ENCODE results near the gene COMMD6. TPM values are rescaled to one million over a fixed set of nuclear protein-coding genes. Genes with fewer than 3 reads are reported as not detected.

The COMMD6 gene
- total and polyA plus RNA-seq, 2 donors (not counting 3 experiments of a cell fraction or from before 2014, with no cell fraction given): 71.7 to 122 TPM

DNA sequence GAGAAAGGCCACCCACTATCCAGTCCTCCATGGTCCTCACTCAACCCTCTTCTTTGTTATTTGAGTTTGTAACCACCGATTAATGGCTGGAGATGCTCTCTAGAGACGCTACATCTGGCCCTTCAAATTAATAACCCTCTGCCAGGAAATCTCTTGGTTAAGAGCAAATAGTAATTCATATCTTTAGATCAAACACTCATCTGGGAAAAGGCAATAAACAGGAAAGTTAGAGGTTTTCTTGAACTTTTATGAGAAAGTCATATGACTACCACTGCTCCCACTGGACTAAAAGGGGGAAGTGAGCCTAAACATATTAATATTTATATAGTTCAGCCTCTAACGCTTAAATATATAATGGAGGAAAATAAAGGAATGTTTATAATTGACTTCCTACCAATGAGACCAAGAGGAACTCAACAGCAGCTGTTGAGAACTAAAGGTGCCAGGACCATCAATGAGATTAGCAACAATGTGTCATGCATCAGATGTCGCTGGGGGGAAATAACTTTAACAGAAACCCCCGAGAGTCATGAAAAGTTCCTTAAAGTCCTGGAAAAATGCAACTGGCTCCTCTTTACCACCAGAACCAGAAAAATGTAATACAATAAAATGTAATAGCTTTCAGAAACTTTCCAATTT, 58.4 kb downstream of the COMMD6 start:
- dilution Hi-C loops (cut with MboI; ENCODE audit: extremely low pct_ligation_motif_present, low sequenced_read_pairs): no loop called here
- BruUV-seq (replicated peaks): TSS peak; percentile 4
- H3K4me3 ChIP-seq (replicated peaks in 1 of 3; ENCODE audit: insufficient read depth in 1 of 3, low read depth in 1 of 3, low read length in 3 of 3): no peak overlapping the region

More for the DNA sequence above, 58.4 kb downstream of the COMMD6 start:
- intact Hi-C loops (cut with micrococcal nuclease): no loop called here
- peaks cover 22% of the 10 kb centered on the region for H3K79me2 ChIP-seq (ENCODE audit: control insufficient read depth, insufficient read depth, low read length)
- TF ChIP-seq POLR2A (IDR thresholded peaks at IDR 0.05; ENCODE audit: low read depth, low read length) (no peak), GATA2 (IDR thresholded peaks at IDR 0.05; ENCODE audit: insufficient read depth, insufficient read length, low read depth, low read length) (no peak), FOS (IDR thresholded peaks at IDR 0.05; ENCODE audit: borderline replicate concordance, insufficient read depth, low read length) (no peak), EZH2 (IDR thresholded peaks at IDR 0.05; ENCODE audit: borderline replicate concordance, low read depth, low read length, severe bottlenecking) (no peak), JUN (IDR thresholded peaks at IDR 0.05; ENCODE audit: borderline replicate concordance, insufficient read depth, insufficient read length, low read depth) (no peak), MYC (IDR thresholded peaks at IDR 0.05; ENCODE audit: low read depth, low read length) (no peak), POLR2AphosphoS5 (IDR thresholded peaks at IDR 0.05; ENCODE audit: insufficient read depth, low read depth, low read length) (no peak)
- TF ChIP-seq, protein P1, sequence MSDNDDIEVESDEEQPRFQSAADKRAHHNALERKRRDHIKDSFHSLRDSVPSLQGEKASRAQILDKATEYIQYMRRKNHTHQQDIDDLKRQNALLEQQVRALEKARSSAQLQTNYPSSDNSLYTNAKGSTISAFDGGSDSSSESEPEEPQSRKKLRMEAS (IDR thresholded peaks at IDR 0.05; ENCODE audit: insufficient read depth, insufficient read length): no peak
- TF ChIP-seq, protein P2, sequence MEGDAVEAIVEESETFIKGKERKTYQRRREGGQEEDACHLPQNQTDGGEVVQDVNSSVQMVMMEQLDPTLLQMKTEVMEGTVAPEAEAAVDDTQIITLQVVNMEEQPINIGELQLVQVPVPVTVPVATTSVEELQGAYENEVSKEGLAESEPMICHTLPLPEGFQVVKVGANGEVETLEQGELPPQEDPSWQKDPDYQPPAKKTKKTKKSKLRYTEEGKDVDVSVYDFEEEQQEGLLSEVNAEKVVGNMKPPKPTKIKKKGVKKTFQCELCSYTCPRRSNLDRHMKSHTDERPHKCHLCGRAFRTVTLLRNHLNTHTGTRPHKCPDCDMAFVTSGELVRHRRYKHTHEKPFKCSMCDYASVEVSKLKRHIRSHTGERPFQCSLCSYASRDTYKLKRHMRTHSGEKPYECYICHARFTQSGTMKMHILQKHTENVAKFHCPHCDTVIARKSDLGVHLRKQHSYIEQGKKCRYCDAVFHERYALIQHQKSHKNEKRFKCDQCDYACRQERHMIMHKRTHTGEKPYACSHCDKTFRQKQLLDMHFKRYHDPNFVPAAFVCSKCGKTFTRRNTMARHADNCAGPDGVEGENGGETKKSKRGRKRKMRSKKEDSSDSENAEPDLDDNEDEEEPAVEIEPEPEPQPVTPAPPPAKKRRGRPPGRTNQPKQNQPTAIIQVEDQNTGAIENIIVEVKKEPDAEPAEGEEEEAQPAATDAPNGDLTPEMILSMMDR (IDR thresholded peaks at IDR 0.05; ENCODE audit: extremely low read depth in 1 of 2, insufficient read depth in 1 of 2, low read depth in 1 of 2, low read length in 2 of 2): no peak
- H3K36me3 ChIP-seq (ENCODE audit: control insufficient read depth in 2 of 2, extremely low read depth in 1 of 2, insufficient read depth in 2 of 2, low read length in 2 of 2): no peaks in the 10 kb centered on the region
- no peak overlapping the region for H3K27ac ChIP-seq (ENCODE audit: insufficient read depth, low read depth, low read length)
- H3K27me3 ChIP-seq (ENCODE audit: control insufficient read depth in 2 of 2, insufficient read depth in 2 of 2, low read length in 2 of 2): no peaks in the 10 kb centered on the region
- ChIA-PET POLR2A (no interaction called here), CTCF (interaction anchor here (0.7 kb wide), 1 partner anchor 10 kb away, joined by 3 read pairs; no protein-coding TSS in a partner anchor)
- peaks cover 9% of the 10 kb centered on the region for H3K4me1 ChIP-seq (ENCODE audit: control insufficient read depth, extremely low read depth, insufficient read depth, low read length)
- H3K9me3 ChIP-seq (replicated peaks; ENCODE audit: control insufficient read depth, insufficient read depth, low read length): no peaks in the 10 kb centered on the region
- H4K20me1 ChIP-seq (replicated peaks; ENCODE audit: control insufficient read depth, extremely low read depth, insufficient read depth, low read length): peaks cover 4% of the 10 kb centered on the region
- H2AFZ ChIP-seq (ENCODE audit: low read depth, low read length): no peak overlapping the region
- H3K9ac ChIP-seq (replicated peaks; ENCODE audit: extremely low read depth, insufficient read depth, low read length): no peak overlapping the region
- no peaks in the 10 kb centered on the region for H3K9me1 ChIP-seq (replicated peaks; ENCODE audit: control insufficient read depth, extremely low read depth, insufficient read depth, low read length)
- peak overlapping the region; percentile 95 for H3K4me2 ChIP-seq (ENCODE audit: insufficient read depth, low read length)
- DNase-seq (ENCODE audit: low read depth, low spot score): no peak
- FAIRE-seq: no peak
